Duodenal mucosa (tissue), 2 donors: ENCODE results near the gene RFX8.

Source experiments
- H3K27ac ChIP-seq: one replicate; pipeline ENCODE4 v1.7.0; 2013; ENCODE audit warnings: low read depth, low read length
- H3K27me3 ChIP-seq, 2 donors: one replicate each; pipeline ENCODE4 v1.7.0; 2013; ENCODE audit warnings: low read length in 2 of 2, control low read depth in 1 of 2; ENCODE audit not compliant: insufficient read depth in 2 of 2, control insufficient read depth in 1 of 2
- H3K36me3 ChIP-seq, 2 donors: one replicate each; pipeline ENCODE4 v1.7.0; 2013; ENCODE audit warnings: low read length in 2 of 2, control low read depth in 1 of 2; ENCODE audit not compliant: insufficient read depth in 2 of 2, control insufficient read depth in 1 of 2
- H3K4me1 ChIP-seq, 2 donors: one replicate each; pipeline ENCODE4 v1.7.0; 2013; ENCODE audit warnings: low read length in 2 of 2, control low read depth in 1 of 2; ENCODE audit not compliant: insufficient read depth in 2 of 2, control insufficient read depth in 1 of 2
- H3K4me3 ChIP-seq, 2 donors: one replicate each; pipeline ENCODE4 v1.7.0; 2013; ENCODE audit warnings: low read length in 2 of 2, low read depth in 1 of 2
- H3K9ac ChIP-seq, 2 donors: one replicate each; pipeline ENCODE4 v1.7.0; 2013; ENCODE audit warnings: low read length in 2 of 2, low read depth in 1 of 2
- H3K9me3 ChIP-seq, 2 donors: one replicate each; pipeline ENCODE4 v1.7.0; 2013; ENCODE audit warnings: low read length in 2 of 2, control low read depth in 1 of 2; ENCODE audit not compliant: control insufficient read depth in 1 of 2

RFX8 gene

DNA sequence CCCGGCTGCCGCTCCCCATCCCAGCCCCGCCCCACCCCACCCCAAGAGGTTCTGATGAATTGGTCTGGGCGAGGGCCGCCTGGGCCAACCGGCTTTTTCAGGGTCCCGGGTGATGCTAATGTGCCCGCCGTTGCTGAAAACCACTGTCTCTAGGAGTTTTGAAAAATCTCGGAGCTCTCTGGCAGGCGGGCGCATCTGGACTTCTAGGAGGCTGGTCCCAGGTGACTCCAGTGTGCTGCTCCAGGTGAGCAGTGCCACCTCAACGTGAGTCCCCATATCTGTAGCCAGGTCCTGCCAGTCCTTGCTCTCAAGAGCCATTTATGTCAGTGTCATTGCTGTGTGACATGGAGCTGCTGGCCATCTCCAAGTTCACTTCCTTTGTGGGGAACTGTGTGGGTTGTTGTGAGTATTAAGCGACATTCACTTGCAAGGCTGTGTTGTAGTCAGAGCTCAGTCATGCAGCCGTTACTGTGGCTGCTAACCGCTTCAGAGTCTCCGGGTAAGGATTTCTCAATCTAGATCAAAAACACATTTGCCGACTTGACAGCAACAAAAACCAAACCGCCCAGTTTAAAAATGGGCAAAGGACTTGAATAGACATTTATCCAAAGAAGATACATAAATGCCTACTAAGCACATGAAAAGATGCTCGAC is at the start of gene RFX8:
Gene RFX8 (minus strand): TSS at position 382 of the 654 bp plus-strand sequence. CDS start 8,264 bp downstream, outside the sequence.
- Histone ChIP-seq H3K9me3 (no peaks in the 10 kb centered on the region), H3K4me3 (peak within 1 kb of the TSS; percentile 57 to 61), H3K9ac (no peak within 1 kb of the TSS), H3K36me3 (no peaks in the 10 kb centered on the region), H3K4me1 (no peaks in the 10 kb centered on the region), H3K27me3 (peaks cover 16 to 20% of the 10 kb centered on the region in 2 donors), H3K27ac (no peak within 1 kb of the TSS)

DNA sequence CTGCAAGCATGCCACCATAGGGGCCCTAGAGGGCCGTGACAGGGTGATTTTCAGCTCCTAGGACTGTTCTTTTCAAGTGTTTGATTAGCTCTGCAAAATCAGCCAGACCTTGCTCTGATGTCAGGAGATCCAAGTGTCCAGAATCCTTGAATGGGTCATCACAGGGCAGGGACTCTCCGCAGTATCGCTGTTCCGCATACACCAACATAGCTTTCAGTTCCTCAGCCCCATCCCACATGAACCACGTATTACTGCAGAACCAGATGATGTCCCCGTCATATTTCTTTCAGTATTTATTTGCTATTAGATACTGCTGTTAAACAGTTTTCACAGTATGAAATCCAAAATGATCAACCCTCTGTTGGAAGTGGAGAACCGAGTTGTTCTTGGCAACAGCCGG is 46.6 kb upstream of the RFX8 start:
- no peaks in the 10 kb centered on the region for H3K9me3 ChIP-seq
- no peak overlapping the region for H3K27ac ChIP-seq
- H3K27me3 ChIP-seq, result no peaks in the 10 kb centered on the region
- no peak overlapping the region for H3K9ac ChIP-seq
- H3K36me3 ChIP-seq, result no peaks in the 10 kb centered on the region
- no peak overlapping the region for H3K4me3 ChIP-seq
- peaks cover 16 to 19% of the 10 kb centered on the region in 2 donors for H3K4me1 ChIP-seq

DNA sequence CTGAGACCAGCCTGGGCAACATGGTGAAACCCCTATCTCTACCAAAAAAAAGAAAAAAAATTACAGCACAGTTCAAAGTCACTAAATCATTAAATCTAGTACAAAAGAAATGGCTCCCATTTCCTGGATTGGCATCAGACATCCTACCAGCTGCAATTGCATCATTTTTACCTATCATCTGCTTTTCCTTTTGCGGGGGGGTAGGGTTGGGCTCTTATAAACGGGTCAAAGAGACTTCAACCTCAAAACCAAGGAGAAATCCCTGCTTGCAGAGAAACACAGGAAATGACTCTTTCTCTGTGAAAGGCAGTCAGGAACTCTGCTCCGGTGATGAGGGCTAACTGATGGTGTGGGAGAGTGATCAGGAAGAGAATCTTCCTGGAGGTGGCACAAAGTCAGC is 45.3 kb upstream of the RFX8 start:
- Histone ChIP-seq H3K27me3 (no peaks in the 10 kb centered on the region), H3K4me3 (no peak overlapping the region), H3K9me3 (no peaks in the 10 kb centered on the region), H3K9ac (no peak overlapping the region), H3K36me3 (no peaks in the 10 kb centered on the region), H3K27ac (no peak overlapping the region), H3K4me1 (peaks cover 16 to 19% of the 10 kb centered on the region in 2 donors)

DNA sequence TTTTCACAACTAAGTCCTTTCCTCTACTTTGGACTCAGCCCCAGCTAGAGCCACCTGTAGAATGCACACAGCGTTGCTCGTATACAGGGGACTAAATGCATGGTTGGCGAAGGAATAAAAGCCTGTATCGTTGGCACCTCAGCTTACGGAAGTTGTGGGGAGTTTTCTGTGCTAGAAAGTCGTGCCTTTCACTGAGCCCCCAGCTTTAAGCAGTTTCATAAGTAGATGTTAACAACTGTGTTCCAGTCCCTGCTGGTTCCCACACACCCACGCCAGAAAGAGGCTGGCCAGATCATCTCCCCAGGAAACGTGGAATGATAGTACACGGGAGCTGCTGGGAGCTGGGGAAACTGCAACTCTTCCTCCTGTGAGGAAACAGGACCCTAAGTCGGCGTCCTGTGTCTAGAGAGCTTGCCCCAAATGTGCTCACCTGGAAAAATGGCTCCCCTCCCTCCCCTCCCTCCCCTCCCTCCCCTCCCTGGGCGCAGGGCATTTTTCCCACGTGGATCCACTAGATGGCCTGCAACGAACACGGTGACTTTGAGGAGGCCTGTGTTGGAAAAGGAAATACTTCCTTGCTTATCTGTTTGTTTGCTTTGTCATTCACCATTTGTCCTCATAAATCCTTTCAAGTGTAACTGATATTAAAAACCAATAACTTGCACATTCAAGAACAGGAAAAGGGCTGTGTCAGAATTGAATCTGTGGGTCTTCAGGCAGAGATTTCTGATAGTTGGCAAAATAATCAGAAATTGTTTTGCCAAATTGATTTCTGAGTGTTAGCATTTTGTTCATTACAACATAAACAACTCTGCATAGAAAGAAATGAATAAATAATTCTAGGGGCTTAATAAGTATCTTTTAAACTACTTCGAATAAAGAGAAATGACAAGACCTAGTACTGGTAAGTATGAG is 43.9 kb upstream of the RFX8 start:
- Histone ChIP-seq H3K9ac (no peak overlapping the region), H3K4me1 (peaks cover 16 to 19% of the 10 kb centered on the region in 2 donors), H3K36me3 (no peaks in the 10 kb centered on the region), H3K9me3 (no peaks in the 10 kb centered on the region), H3K4me3 (peak overlapping the region; percentile 33 to 52), H3K27ac (no peak overlapping the region), H3K27me3 (no peaks in the 10 kb centered on the region)

DNA sequence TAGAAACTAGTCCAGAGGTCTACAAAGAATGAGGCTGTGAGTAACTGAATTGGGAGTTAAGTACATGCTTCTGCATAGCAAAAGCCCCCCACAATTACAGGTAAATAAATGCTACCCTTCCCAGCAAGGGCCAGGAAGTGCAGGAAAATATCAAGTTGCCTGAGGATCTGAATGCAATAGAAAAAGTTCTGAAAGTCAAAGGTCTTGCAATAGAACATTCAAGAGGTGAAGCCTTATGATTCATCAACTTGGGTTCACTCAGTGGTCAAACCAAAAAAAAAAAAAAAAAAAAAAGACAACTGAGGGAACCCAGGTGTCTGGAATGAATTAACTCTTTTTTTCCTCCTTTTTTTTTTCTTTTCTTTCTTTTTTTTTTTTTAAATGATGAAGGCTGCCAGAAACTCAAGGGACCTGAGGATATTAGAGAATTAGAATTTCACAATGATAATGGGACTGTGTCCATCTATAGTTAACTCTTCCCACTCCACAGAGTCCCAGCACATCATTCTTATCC is 42.9 kb upstream of the RFX8 start:
- Histone ChIP-seq H3K36me3 (no peaks in the 10 kb centered on the region), H3K27ac (no peak overlapping the region), H3K4me3 (no peak overlapping the region), H3K4me1 (peaks cover 16 to 19% of the 10 kb centered on the region in 2 donors), H3K9ac (no peak overlapping the region), H3K27me3 (no peaks in the 10 kb centered on the region), H3K9me3 (no peaks in the 10 kb centered on the region)

DNA sequence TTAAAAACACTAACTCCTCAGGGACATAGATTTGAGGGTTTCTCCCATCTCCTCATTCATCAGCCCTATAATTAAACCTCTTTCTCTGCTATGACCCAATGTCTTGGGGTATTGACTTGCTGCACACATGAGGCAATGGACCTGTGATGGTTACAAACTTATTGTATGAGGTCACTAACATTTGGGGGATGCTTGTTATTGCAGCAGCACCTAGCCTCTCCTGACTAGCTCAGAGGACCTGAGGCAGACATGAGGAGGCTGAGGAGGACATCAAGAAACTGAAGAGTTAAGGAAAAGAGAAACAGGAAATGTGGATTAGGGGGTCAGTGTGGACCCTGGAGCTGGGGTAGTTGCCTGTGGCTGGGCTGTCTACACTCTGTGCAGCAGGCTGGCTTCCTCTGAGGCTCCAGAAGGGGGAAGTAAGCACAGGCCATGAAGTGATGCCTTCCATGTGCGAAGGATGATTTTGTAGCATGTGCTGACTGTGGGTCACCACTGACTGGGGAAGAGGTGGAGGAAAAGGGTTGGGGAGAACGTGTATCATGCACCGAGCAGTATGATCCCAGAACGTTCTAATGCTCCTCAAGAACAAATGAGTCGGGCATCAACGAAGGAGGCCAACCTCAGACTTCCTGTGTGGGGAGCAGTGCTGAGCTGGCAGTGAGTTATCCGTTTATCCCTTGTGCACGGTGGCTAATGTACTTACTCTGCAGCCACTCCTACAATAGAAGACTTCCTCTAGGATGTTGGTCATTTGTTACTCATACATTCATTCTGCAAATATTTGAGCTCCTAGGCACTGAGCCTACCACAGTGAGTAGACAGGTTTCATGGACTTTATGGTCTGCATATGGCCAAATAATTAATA is 42.1 kb upstream of the RFX8 start:
- H3K27ac ChIP-seq, result no peak overlapping the region
- no peaks in the 10 kb centered on the region for H3K9me3 ChIP-seq
- peaks cover 16 to 19% of the 10 kb centered on the region in 2 donors for H3K4me1 ChIP-seq
- H3K4me3 ChIP-seq, result no peak overlapping the region
- no peak overlapping the region for H3K9ac ChIP-seq
- H3K36me3 ChIP-seq, result no peaks in the 10 kb centered on the region
- H3K27me3 ChIP-seq, result no peaks in the 10 kb centered on the region

DNA sequence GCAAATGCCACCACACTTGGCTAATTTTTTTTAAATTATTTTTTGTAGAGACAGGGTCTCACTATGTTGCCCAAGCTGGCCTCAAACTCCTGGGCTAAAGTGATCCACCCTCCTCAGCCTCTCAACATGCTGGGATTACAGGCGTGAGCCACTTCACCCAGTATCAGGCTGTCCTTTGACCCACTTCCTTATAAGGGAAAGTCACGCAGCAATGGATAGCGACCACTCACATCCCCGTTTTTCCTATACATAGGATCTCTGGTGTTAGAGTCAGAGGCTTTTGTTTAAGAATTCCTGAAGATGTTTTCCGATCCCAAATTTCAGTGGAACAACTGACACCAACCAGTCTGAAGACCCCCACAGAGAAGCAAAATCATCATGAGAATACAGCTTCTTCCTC is 41.4 kb upstream of the RFX8 start:
- Histone ChIP-seq H3K4me1 (peaks cover 16 to 19% of the 10 kb centered on the region in 2 donors), H3K27me3 (no peaks in the 10 kb centered on the region), H3K36me3 (no peaks in the 10 kb centered on the region), H3K9me3 (no peaks in the 10 kb centered on the region), H3K27ac (no peak overlapping the region), H3K9ac (no peak overlapping the region), H3K4me3 (no peak overlapping the region)

DNA sequence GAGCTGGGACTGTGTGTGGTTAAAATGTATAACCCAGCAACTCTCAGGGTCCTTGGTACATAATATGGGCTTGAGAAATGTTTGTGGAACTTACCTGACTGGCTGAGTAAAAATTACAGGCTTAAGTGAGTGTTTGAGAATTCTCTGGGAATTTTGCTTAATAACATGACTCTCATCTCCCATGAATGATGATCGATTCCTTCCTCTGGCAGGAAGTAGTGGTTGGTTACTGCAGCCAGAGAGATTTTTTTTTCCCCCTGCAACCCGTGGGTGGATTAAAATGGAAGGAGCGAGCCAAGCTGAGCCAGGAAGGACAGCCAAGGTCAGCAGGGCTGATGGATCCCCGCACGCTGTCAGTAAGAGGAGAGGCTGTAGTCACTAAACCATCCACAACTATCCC is 40.6 kb upstream of the RFX8 start:
- Histone ChIP-seq H3K4me3 (no peak overlapping the region), H3K27me3 (no peaks in the 10 kb centered on the region), H3K9ac (no peak overlapping the region), H3K27ac (no peak overlapping the region), H3K4me1 (peaks cover 16 to 19% of the 10 kb centered on the region in 2 donors), H3K36me3 (no peaks in the 10 kb centered on the region), H3K9me3 (no peaks in the 10 kb centered on the region)

DNA sequence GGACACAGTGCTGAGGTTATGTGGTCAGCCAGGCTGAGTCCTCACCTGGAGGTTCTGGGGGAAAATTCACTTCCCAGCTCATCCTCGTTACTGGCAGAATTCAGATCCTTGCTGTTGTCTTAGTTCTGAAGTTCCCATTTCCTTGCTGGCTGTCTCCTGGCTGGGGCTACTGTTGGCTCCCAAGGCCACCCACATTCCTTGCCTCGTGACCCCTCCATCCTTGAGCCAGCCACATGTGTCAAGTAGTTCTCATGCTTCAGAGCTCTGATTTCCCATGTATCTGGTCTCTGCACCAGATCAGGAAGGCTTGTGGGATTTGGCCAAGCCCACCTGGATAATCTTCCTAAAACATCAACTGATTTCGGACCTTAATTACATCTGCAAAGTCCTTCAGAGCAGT is 38.1 kb upstream of the RFX8 start:
- no peaks in the 10 kb centered on the region for H3K9me3 ChIP-seq
- no peaks in the 10 kb centered on the region for H3K27me3 ChIP-seq
- H3K4me3 ChIP-seq, result no peak overlapping the region
- no peak overlapping the region for H3K27ac ChIP-seq
- no peak overlapping the region for H3K9ac ChIP-seq
- peaks cover 8% of the 10 kb centered on the region in 2 donors for H3K4me1 ChIP-seq
- no peaks in the 10 kb centered on the region for H3K36me3 ChIP-seq
